PC-3 (cell line): Measurements from ENCODE around the gene CIBAR2. TPM values are rescaled to one million over a fixed set of nuclear protein-coding genes. Genes with fewer than 3 reads are reported as not detected.

Experiments
- ATAC-seq: fragments of 200-7000 bp; cut with Tn5 transposase; 2 replicates; pipeline ENCODE4 v1.9.1; 2020; ENCODE audit warnings: mild to moderate bottlenecking, moderate library complexity
- BruUV-seq: library from RNA; stranded (reverse); fragments of 400-500 nt; replicated peaks from 2 replicates; lab custom pipeline; 2021; lab: Mats Ljungman, UMichigan
- CTCF ChIA-PET: fragments of 300-600 bp; sonication (Branson Sonifier 250); formaldehyde crosslinking; loops from one replicate; lab custom pipeline; 2022; ENCODE audit warnings: antibody characterized with exemption; lab: Charles Lee
- POLR2A ChIA-PET: fragments of 300-600 bp; sonication (Branson Sonifier 250); formaldehyde crosslinking; loops from one replicate; lab custom pipeline; 2022; ENCODE audit warnings: antibody characterized with exemption; ENCODE audit not compliant: unreplicated experiment; lab: Charles Lee
- DNase-seq: peaks from one replicate; pipeline ENCODE4 v3.0.0-alpha.2; 2015
- H2AFZ ChIP-seq: fragments of 300-600 bp; sonication (generic); 2 replicates; pipeline ENCODE4 v1.6.0; 2016; ENCODE audit warnings: antibody characterized with exemption, low read length
- H3F3A ChIP-seq: fragments of 300-600 bp; sonication (generic); one replicate; pipeline ENCODE4 v1.6.0; 2017; ENCODE audit warnings: antibody characterized with exemption, low read length, control low read depth, mild to moderate bottlenecking; ENCODE audit not compliant: unreplicated experiment
- H3K27ac ChIP-seq: fragments of 300-600 bp; sonication (generic); 2 replicates; pipeline ENCODE4 v1.5.1; 2016; ENCODE audit warnings: mild to moderate bottlenecking, low read length
- H3K27me3 ChIP-seq: fragments of 300-600 bp; sonication (generic); 2 replicates; pipeline ENCODE4 v1.6.1; 2016; ENCODE audit warnings: low read length, mixed read lengths
- H3K36me3 ChIP-seq: fragments of 300-600 bp; sonication (generic); 2 replicates; pipeline ENCODE4 v1.6.1; 2016; ENCODE audit warnings: low read depth, mixed run types, low read length, mixed read lengths
- H3K4me1 ChIP-seq: fragments of 300-600 bp; sonication (generic); 2 replicates; pipeline ENCODE4 v1.5.1; 2016; ENCODE audit warnings: low read length; ENCODE audit not compliant: insufficient read depth
- H3K4me2 ChIP-seq: fragments of 300-600 bp; sonication (generic); 2 replicates; pipeline ENCODE4 v1.6.0; 2016; ENCODE audit warnings: low read length
- H3K4me3 ChIP-seq: fragments of 300-600 bp; sonication (generic); 2 replicates; pipeline ENCODE4 v1.5.1; 2016; ENCODE audit warnings: mild to moderate bottlenecking, low read length, mixed read lengths
- H3K79me2 ChIP-seq: fragments of 300-600 bp; sonication (generic); 2 replicates; pipeline ENCODE4 v1.6.1; 2017; ENCODE audit warnings: low read length, mixed read lengths
- H3K9ac ChIP-seq: fragments of 300-600 bp; sonication (generic); 2 replicates; pipeline ENCODE4 v1.6.0; 2016; ENCODE audit warnings: mild to moderate bottlenecking, low read length
- H3K9me2 ChIP-seq: fragments of 300-600 bp; sonication (generic); replicated peaks from 2 replicates; pipeline ENCODE4 v1.6.1; 2016; ENCODE audit warnings: mixed run types, low read length, mixed read lengths
- H3K9me3 ChIP-seq: fragments of 300-600 bp; sonication (generic); 2 replicates; pipeline ENCODE4 v1.6.1; 2016; ENCODE audit warnings: low read length, mixed read lengths
- H4K20me1 ChIP-seq: fragments of 300-600 bp; sonication (generic); 2 replicates; pipeline ENCODE4 v1.6.1; 2016; ENCODE audit warnings: low read length, mixed read lengths
- CTCF ChIP-seq: fragments of 300-600 bp; sonication (generic); conservative IDR thresholded peaks from 2 replicates; pipeline ENCODE4 v1.5.1; 2017; ENCODE audit warnings: antibody characterized with exemption, low read depth, mild to moderate bottlenecking, low read length
- EZH2 ChIP-seq: fragments of 300-600 bp; sonication (generic); IDR thresholded peaks from one replicate; pipeline ENCODE4 v1.6.1; 2017; ENCODE audit warnings: antibody characterized with exemption, mild to moderate bottlenecking, low read length; ENCODE audit not compliant: unreplicated experiment
- EZH2phosphoT487 ChIP-seq: fragments of 300-600 bp; sonication (generic); IDR thresholded peaks from 2 replicates; pipeline ENCODE4 v1.6.1; 2018; ENCODE audit warnings: mild to moderate bottlenecking, antibody characterized with exemption, low read length, borderline replicate concordance
- intact Hi-C: fragments of 100-400 bp; cut with micrococcal nuclease; formaldehyde crosslinking; loops from 2 replicates; pipeline ENCODE4 v1.9.0; 2023
- total RNA-seq: library from RNA; depleted of rRNA; stranded (reverse); fragments of >200 nt; gene quantifications from 2 replicates; pipeline ENCODE4 v1.2.3, GENCODE V29; 2014

The CIBAR2 gene
- total RNA-seq, 1 experiment from 2014 or later = not detected

DNA sequence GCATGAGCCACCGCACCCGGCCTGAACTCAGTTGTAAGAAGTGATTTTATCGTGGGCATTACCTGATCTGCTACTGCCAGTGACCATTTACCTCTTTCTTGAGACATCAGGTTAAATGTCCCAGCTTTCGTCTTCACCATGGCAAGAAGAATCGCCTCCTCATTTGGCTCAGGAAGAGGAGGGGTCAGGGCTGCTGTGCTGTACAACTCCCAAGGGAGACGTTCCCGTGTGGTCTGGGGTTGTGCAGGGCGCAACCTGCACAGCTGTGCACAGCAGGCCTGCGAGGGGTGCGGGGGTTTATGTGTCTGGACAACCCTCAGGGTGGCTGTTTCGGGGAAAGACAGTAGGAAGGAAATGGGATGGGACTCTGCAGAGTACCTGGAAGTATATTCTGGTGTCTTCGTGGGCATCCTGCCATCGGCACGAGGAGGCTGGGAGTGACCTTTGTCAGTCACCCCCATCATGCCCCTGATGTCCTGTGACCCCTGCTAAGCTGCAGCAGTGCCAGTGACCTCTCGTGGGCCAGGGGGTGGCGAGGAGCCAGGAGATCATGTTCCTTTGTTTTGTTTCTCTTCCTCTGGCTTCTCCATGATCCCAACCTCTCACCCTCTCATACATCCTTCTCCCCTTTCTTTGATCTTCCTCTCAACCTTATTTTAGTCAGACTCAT, 27.3 kb downstream of the CIBAR2 start:
- Histone ChIP-seq H3K27ac (no peak overlapping the region), H3K4me1 (no peaks in the 10 kb centered on the region), H3K4me2 (no peak overlapping the region), H3K79me2 (no peaks in the 10 kb centered on the region), H3K27me3 (no peaks in the 10 kb centered on the region), H3K9me2 (no peaks in the 10 kb centered on the region), H3K9ac (no peak overlapping the region), H3K4me3 (no peak overlapping the region), H3K9me3 (no peaks in the 10 kb centered on the region), H2AFZ (no peak overlapping the region), H3K36me3 (no peaks in the 10 kb centered on the region), H3F3A (no peaks in the 10 kb centered on the region), H4K20me1 (no peaks in the 10 kb centered on the region)
- BruUV-seq = no TSS peak
- DNase-seq = no peak
- no peak for ATAC-seq
- CTCF ChIA-PET = no interaction called here
- intact Hi-C loops = loop anchor here (5.0 to 10.0 kb wide), 2 partner anchors 73 to 90 kb away; partner anchors contain the start of gene ZDHHC7
- POLR2A ChIA-PET = no interaction called here
- no peak for TF ChIP-seq CTCF
- TF ChIP-seq EZH2 = no peak
- TF ChIP-seq EZH2phosphoT487 = no peak

GRCh38 chr16:85083051-85083639, 29.1 kb downstream of the CIBAR2 start:
- no peak overlapping the region for H3K4me3 ChIP-seq
- H3K4me2 ChIP-seq = no peak overlapping the region
- H3K9ac ChIP-seq = no peak overlapping the region
- H3K27me3 ChIP-seq = no peaks in the 10 kb centered on the region
- H2AFZ ChIP-seq = no peak overlapping the region
- no peaks in the 10 kb centered on the region for H3F3A ChIP-seq
- ChIA-PET POLR2A (no interaction called here), CTCF (interaction anchor here (0.6 to 0.7 kb wide), 2 partner anchors 29 to 114 kb away, joined by 4 to 7 read pairs; partner anchors contain the start of gene CIBAR2)
- H3K79me2 ChIP-seq = no peaks in the 10 kb centered on the region
- no peaks in the 10 kb centered on the region for H3K36me3 ChIP-seq
- H3K27ac ChIP-seq = no peak overlapping the region
- H3K9me3 ChIP-seq = no peaks in the 10 kb centered on the region
- TF ChIP-seq CTCF (no peak), EZH2phosphoT487 (no peak), EZH2 (no peak)
- intact Hi-C loops = loop anchor here (10.0 kb wide), 1 partner anchor 88 kb away; no protein-coding TSS in a partner anchor
- no peaks in the 10 kb centered on the region for H3K9me2 ChIP-seq
- H4K20me1 ChIP-seq = no peaks in the 10 kb centered on the region
- no peak for DNase-seq
- no TSS peak for BruUV-seq
- ATAC-seq = no peak
- no peaks in the 10 kb centered on the region for H3K4me1 ChIP-seq
